Measurements from ENCODE around the gene MON1A. TPM values are rescaled to one million over a fixed set of nuclear protein-coding genes. Genes with fewer than 3 reads are reported as not detected.
"Not testable (repeated sequence)": the region's sequence is repeated elsewhere in the genome, so short reads cannot be mapped to it uniquely, and the experiment has no call there.

MON1A gene
- total RNA-seq, 1 donor from 2014 or later = 9.8 TPM

GRCh38 chr3:49917806-49918590, 11.6 kb downstream of the MON1A start:
- not testable (repeated sequence) for DNase-seq (ENCODE audit: low spot score)

DNA sequence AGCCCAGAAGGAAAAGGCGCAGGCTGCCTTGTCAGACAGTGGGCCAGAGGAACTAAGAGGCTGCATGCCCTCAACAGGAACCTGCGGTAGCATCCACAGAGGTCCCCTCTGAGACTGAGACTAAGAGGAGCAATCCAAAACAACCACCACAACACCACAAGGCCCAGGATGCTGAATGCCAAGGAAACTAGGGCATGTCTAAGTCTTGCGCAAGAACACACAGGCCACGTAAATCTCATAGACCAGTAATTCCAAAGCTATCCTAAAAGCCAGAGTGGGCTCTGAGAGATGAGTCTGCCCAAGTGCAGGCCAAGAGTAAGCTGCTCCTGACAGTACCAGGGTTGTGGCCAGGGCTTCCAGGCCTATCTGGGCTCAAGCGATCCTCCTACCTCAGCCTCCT, 12.9 kb downstream of the MON1A start:
- no peak for DNase-seq (ENCODE audit: low spot score)

DNA sequence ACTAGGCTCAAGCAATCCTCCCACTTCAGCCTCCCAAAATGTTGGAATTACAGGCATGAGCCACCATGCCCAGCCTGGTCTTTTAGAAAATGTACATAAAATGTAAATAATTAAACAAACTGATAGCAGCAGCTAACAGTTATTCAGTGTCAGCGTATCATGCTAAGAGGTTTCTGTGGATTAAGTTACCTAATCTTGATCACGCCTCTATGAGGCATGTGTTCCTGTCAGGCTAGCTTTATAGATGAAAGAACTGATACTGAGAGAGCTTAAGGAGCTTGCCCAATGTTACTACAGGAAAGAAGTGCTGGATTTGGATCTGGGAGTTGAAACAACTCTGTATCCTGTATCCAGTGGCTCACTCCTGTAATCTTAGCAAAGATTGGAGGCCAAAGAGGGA, 14.7 kb downstream of the MON1A start:
- no peak for DNase-seq (ENCODE audit: low spot score)

- DNase-seq (ENCODE audit: low spot score) = no peak
Observed at GRCh38 chr3:49912881-49913281, 16.7 kb downstream of the MON1A start.

GRCh38 chr3:49911611-49912010, 18.0 kb downstream of the MON1A start:
- no peak for DNase-seq (ENCODE audit: low spot score)

GRCh38 chr3:49911124-49911420, 18.5 kb downstream of the MON1A start:
- no peak for DNase-seq (ENCODE audit: low spot score)

GRCh38 chr3:49910409-49911123, 19.0 kb downstream of the MON1A start:
- DNase-seq (ENCODE audit: low spot score) = no peak

- DNase-seq (ENCODE audit: low spot score) = no peak
Observed at GRCh38 chr3:49908373-49909199, 21.0 kb downstream of the MON1A start.

- DNase-seq (ENCODE audit: low spot score) = no peak
Observed at GRCh38 chr3:49906073-49906743, 23.4 kb downstream of the MON1A start.

DNA sequence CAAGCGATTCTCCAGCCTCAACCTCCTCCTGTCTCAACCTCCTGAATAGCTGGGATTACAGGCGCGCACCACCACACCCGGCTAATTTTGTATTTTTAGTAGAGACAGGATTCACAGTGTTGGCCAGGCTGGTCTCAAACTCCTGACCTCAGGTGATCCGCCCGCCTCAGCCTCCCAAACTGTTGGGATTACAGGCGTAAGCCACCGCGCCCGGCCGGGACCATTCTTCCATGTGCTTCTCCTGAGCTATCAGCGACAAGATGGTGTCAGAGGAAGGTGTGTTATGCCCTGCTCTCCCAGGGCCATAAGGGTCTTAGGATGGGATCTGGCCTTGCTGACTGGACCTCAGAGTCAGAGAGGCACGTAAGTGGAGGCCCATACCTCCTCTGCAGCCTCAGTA, 25.2 kb downstream of the MON1A start:
- DNase-seq (ENCODE audit: low spot score) = not testable (repeated sequence)

GRCh38 chr3:49903451-49904424, 25.9 kb downstream of the MON1A start, which contains the start of gene MST1R:
MST1R (minus strand) TSS chr3:49903873; CDS start chr3:49903609, 264 bp downstream.
- DNase-seq (ENCODE audit: low spot score) = peak; percentile 94

GRCh38 chr3:49902511-49903345, 26.9 kb downstream of the MON1A start:
- no peak for DNase-seq (ENCODE audit: low spot score)

DNA sequence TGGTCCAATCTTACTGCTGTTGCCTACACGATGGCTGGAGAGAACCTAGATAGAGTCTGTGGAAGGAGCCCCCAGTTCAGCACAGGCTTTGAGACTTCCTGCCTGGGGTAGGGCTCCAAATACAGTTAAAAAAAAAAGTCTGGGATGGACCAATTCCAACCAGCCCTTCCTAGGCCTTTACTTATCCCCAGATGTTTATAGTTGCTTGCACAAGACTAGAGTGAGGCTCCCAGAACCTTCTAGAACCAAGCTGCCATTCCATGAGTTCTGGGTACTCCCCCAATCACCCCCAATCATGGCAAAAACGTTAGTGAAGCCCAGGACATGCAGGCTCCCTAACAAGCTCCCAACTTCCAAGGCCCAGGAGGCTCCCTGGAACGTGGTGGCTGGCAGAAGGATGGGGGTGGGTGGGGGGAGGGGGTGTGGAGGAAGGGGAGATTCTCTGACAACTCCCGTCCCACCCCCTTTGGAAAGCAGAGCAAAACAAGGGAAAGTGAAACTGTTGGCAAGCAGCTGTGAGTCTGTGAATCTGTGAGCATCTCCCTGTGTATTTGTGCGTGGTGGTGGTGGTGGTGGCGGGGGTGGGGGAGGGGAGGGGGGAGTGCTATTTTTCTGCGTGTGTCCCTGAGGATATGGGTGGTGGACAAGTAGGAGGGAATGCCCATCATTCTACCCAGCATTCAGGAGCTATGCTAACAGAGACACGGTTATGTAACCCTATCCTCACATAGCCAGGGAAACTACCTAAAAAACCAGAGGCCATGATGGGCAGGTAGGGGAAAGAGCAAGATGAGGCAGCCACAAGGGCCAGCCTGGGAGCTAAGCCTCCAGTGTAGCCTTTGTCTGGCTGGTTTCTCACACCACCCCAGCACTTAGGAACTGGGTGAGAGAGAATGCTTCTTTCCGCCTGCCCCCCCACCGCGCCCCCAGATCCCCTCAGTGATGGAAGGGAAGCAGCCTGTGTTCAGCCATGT, 28.0 kb downstream of the MON1A start:
- no peak for DNase-seq (ENCODE audit: low spot score)

DNA sequence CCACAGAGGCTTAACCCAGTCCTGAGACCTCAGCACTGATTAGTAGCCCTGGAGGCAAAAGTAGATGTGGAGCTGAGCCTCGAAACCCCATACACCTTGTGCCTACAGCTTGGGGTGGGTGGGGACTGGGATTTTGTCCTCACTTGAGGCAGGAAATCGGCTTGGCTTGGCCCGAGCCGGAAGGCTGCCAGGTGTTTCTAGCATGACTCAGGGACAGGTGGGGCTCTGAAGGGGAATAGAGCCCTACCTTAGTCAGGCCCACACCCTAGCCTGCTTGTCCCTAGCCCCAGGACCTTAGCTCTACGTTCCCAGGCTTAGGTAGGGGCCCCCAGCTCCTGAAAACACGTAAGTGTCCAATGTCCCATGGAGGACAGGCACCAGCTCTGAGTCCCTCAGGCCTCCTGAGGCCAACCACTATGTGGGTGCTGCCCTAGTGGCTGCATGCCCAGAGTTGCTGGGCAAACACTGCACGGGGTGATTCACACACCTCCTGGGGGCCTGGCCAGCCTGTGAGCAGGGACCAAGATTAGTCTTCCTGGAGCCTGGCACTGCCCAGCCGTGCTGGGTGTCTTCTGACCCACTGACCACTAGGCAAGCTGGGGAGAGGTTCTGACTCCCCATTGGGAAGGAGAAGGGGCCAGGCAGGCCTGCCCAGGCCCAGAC, 29.0 kb downstream of the MON1A start:
- no peak for DNase-seq (ENCODE audit: low spot score)

DNA sequence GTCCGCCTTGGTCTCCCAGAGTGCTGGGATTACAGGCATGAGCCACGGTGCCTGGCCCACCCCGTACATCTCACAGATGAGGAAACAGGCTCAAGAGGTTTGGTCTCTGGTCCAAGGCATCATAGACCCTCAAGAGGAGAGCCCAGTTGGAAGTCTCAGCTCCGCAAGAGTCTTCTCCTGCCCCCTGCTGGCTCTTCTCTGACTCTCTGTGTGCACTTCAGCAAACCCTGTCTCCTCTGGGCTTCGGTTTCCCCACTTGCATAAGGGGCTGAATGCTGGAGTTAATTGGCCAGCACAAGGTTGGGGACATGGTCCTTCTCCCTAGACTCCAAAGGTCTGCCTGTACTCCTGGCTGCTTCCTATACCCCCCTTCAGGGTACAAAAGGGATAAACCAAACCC, 29.8 kb downstream of the MON1A start:
- DNase-seq (ENCODE audit: low spot score) = no peak

DNA sequence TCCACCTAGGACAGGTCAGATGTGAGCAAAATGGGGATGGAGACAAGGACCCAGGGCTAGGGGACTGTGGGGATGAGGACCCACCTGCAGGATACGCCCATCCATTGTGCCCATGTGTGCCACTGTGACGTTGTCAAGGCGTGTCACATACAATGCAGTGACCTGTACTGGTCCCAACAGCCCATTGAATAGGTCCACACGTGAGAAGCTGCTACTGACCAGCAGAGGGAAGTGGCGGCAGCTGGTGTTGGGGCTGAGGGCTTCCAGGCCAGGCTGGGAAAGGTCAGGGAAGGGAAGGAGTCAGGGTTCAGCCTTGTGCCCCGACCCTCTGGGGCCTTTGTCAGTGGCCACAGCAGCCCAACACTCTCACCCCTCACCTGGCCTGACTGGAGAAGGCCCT, 30.6 kb downstream of the MON1A start:
- no peak for DNase-seq (ENCODE audit: low spot score)

DNA sequence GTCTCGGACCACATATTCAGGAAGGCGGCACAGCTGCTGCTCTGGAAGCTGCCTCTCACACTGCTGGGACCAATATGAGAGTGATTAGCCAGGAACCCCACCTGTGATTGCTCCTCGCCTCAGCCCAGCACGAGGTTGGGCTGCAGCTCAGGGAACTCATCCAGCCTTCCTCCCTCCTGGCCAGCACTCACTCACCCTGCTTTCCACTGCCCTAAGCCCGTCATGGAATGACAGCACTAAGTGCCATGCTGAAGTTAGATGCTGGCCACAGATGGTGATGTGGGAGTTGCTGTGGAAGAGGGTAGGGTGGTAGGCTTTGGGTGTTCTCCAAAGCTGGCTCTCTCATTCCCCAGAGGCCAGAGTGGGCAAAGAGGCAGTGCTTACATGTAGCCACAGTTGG, 33.3 kb downstream of the MON1A start:
- DNase-seq (ENCODE audit: low spot score) = no peak

DNA sequence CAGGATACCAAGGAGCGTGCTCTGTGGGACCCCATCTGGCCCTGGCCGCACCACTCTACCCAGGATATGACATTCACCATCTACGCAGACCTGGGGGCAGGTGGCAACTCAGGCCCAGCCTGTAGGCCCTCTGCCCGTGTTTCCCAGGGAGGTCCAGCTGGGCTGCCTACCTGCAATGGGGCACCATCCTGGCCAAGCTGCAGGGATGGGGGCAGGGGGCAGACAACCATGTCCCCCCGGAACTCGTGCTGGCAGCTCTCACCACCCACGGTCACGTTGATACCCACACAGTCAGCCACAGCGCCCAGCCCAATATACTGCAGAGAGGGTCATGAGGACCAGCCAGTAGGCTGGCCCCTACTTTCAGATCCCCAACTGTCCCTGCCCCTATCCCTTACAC, 33.8 kb downstream of the MON1A start:
- no peak for DNase-seq (ENCODE audit: low spot score)
